ENCODE results near the gene BICD2.
"Not testable (repeated sequence)": the region's sequence is repeated elsewhere in the genome, so short reads cannot be mapped to it uniquely, and the experiment has no call there.

BICD2 gene

GRCh38 chr9:92764381-92764987 lies at the start of gene BICD2:
Gene BICD2, minus strand, starts transcription at chr9:92764833. Its CDS starts 89 bp downstream, at chr9:92764744.
- ATAC-seq = no peak
- DNase-seq = peak; percentile 96

- DNase-seq = peak; percentile 21
- ATAC-seq = not testable (repeated sequence)
These were observed 45.1 kb upstream of the BICD2 start for GRCh38 chr9:92809629-92810326.

GRCh38 chr9:92808726-92809451 lies 44.3 kb upstream of the BICD2 start:
- peak; percentile 70 for DNase-seq
- peak; percentile 69 for ATAC-seq

- DNase-seq (peak; percentile 22), ATAC-seq (peak; percentile 10)
These were observed 43.4 kb upstream of the BICD2 start for GRCh38 chr9:92807757-92808725.

- no peak for ATAC-seq
These were observed 42.6 kb upstream of the BICD2 start for GRCh38 chr9:92807031-92807756.

GRCh38 chr9:92804727-92805126 lies 40.1 kb upstream of the BICD2 start:
- DNase-seq (no peak), ATAC-seq (no peak)

More at GRCh38 chr9:92807031-92807756, 42.6 kb upstream of the BICD2 start:
- no peak for DNase-seq

GRCh38 chr9:92798358-92798757 lies 33.7 kb upstream of the BICD2 start:
- no peak for ATAC-seq
- no peak for DNase-seq

- ATAC-seq, DNase-seq: not testable (repeated sequence)
These were observed 31.7 kb upstream of the BICD2 start for GRCh38 chr9:92796337-92796804.

GRCh38 chr9:92795598-92796336 lies 31.1 kb upstream of the BICD2 start:
- ATAC-seq = no peak
- DNase-seq = no peak

- DNase-seq (no peak), ATAC-seq (no peak)
These were observed 30.4 kb upstream of the BICD2 start for GRCh38 chr9:92795000-92795399.

- DNase-seq (no peak), ATAC-seq (no peak)
These were observed 29.8 kb upstream of the BICD2 start for GRCh38 chr9:92794426-92794825.

- ATAC-seq = peak; percentile 88
- peak; percentile 80 for DNase-seq
These were observed 26.2 kb upstream of the BICD2 start for GRCh38 chr9:92790542-92791527.

GRCh38 chr9:92786298-92786697 lies 21.7 kb upstream of the BICD2 start:
- ATAC-seq = no peak

GRCh38 chr9:92781899-92782298 lies 17.3 kb upstream of the BICD2 start:
- DNase-seq (no peak), ATAC-seq (no peak)

More at GRCh38 chr9:92786298-92786697, 21.7 kb upstream of the BICD2 start:
- no peak for DNase-seq

GRCh38 chr9:92780206-92780605 lies 15.6 kb upstream of the BICD2 start:
- ATAC-seq (no peak), DNase-seq (no peak)

GRCh38 chr9:92775466-92775865 lies 10.8 kb upstream of the BICD2 start:
- DNase-seq = no peak
- no peak for ATAC-seq

- ATAC-seq (no peak), DNase-seq (no peak)
These were observed 9.6 kb upstream of the BICD2 start for GRCh38 chr9:92774274-92774673.

GRCh38 chr9:92773810-92774209 lies 9.2 kb upstream of the BICD2 start:
- DNase-seq (no peak), ATAC-seq (no peak)

- no peak for DNase-seq
These were observed 6.7 kb upstream of the BICD2 start for GRCh38 chr9:92771309-92771708.

More at GRCh38 chr9:92771309-92771708, 6.7 kb upstream of the BICD2 start:
- no peak for ATAC-seq

Data from stimulated activated naive CD8-positive, alpha-beta T cell treated with anti-CD3 and anti-CD28 coated beads, Interleukin-15, Interleukin-2, amounts not matched to agents 100 U/mL and 50 U/mL, for 24 hours (primary cell).